Stimulated activated CD4-positive, alpha-beta T cell treated with anti-CD3 and anti-CD28 coated beads, Interleukin-4, amount 100 ng/mL, for 24 hours (primary cell): ENCODE results near the gene WFDC2.

Source experiments
- DNase-seq: peaks from one replicate; pipeline ENCODE4 v3.0.0-alpha.2; 2020

WFDC2 gene

GRCh38 chr20:45501600-45501999 lies 32.0 kb downstream of the WFDC2 start:
- no peak for DNase-seq

DNA sequence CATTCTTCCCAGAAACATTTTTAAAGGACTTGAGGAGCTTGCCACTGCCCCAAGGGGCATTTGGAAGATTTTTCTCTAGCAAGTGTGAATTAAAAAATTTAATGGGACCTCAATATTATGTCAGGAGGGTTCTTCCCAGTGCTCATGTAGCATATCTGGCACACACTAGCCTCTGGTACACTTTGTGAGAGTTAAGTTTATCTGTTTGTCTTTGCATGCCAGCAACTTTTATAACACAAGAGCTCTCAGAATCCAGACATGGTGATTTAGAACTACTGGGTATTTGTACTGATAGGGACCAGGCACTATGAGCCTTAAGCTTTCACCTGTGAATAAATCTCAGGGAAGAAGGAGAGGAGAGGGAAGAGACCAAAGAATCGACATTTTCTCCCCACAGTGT lies 33.0 kb downstream of the WFDC2 start:
- DNase-seq, result no peak

DNA sequence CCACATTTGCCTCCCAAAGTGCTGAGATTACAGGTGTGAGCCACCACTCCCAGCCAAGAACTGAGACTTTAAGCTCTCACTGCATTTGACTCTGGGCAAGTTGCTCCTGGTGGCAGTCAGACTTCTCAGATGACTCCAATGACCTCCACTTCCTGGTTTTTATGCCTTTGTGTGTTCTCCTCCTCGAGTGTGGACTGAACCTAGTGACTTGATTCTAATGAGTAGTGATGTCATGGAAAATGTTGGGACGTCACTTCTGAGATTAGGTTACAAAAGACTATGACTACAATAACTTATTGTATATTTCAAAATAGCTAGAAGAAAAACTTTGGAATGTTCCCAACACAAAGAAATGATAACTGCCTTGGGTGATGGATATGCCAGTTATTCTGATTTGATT lies 33.9 kb downstream of the WFDC2 start:
- no peak for DNase-seq

- DNase-seq, result no peak
Observed at GRCh38 chr20:45506398-45506797, 36.8 kb downstream of the WFDC2 start.

GRCh38 chr20:45507011-45507820 lies 37.7 kb downstream of the WFDC2 start:
- DNase-seq, result no peak

- DNase-seq, result no peak
Observed at GRCh38 chr20:45508068-45508886, 38.7 kb downstream of the WFDC2 start.

GRCh38 chr20:45509091-45509490 lies 39.5 kb downstream of the WFDC2 start:
- DNase-seq, result no peak

GRCh38 chr20:45510242-45510862 lies 40.8 kb downstream of the WFDC2 start:
- DNase-seq, result no peak

DNA sequence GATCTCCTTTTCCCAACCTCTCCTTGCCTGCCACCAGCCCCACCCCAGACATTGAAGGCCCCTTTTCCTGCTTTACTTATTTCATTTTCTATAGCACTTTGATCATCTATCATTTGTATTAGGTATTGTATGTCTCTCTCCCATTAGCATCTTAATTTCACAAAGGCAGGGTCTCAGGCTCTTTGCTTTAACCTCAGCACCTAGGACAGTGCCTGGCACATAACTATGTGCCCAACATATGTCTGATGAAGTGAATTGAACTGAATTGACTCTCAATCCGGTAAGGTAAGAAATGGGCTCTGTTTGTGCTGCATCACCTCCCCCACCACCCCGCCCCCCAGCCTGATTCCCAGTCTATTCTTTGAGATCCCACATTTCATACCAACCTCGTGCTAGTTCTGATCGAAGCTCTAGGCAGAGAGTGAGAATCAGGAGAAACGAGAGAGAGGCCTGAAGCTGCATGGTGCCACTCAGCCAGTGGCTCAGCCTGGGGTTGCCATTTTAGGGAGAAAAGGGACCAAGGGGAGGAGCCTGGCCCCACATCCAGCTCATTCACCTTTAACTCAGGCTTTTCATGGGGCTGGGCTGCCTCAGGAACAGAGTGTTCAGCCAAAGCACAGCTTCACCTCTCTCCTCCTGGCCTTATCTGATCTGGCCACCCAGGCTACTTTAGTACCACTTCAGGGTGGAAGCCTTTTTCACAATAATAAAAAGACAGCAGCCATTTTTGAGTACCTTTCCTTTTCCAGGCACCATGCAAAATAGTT lies 45.8 kb downstream of the WFDC2 start, which contains the start of gene SPINT3:
Gene SPINT3, minus strand, starts transcription at position 476 of the 767 bp plus-strand sequence. Its CDS starts 14 bp downstream, at position 462.
- no peak for DNase-seq

DNA sequence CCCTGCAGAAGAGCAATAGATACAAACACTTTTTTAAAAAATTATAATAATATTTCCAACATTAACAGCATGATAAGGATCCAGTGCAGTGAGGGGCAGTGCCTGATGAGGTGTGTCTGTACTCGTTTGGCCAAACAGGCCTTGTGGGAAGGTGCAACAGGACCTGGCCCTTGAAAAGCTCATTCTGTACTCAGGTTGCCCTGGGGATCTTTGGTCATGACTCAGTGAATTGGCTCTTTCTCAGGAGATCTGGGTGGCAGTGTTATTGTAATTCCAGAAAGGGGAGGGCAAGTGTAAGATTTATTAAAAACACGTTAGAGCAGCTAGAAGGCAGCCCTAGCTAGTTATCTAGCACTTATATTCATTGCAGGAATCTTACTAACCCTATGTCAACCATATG lies 48.7 kb downstream of the WFDC2 start:
- no peak for DNase-seq

- no peak for DNase-seq
Observed at GRCh38 chr20:45523821-45524220, 54.3 kb downstream of the WFDC2 start.

- no peak for DNase-seq
Observed at GRCh38 chr20:45527294-45527693, 57.7 kb downstream of the WFDC2 start.
